GM12874 (cell line): ENCODE measurements around the gene SBF1.

Experiments
- TF ChIP-seq, protein P1 (sequence below): IDR thresholded peaks from 2 replicates; pipeline ENCODE4 v1.5.1; 2011; ENCODE audit warnings: low read depth, mild to moderate bottlenecking, control low read depth, low read length, moderate library complexity; ENCODE audit not compliant: insufficient read depth

The SBF1 gene

DNA sequence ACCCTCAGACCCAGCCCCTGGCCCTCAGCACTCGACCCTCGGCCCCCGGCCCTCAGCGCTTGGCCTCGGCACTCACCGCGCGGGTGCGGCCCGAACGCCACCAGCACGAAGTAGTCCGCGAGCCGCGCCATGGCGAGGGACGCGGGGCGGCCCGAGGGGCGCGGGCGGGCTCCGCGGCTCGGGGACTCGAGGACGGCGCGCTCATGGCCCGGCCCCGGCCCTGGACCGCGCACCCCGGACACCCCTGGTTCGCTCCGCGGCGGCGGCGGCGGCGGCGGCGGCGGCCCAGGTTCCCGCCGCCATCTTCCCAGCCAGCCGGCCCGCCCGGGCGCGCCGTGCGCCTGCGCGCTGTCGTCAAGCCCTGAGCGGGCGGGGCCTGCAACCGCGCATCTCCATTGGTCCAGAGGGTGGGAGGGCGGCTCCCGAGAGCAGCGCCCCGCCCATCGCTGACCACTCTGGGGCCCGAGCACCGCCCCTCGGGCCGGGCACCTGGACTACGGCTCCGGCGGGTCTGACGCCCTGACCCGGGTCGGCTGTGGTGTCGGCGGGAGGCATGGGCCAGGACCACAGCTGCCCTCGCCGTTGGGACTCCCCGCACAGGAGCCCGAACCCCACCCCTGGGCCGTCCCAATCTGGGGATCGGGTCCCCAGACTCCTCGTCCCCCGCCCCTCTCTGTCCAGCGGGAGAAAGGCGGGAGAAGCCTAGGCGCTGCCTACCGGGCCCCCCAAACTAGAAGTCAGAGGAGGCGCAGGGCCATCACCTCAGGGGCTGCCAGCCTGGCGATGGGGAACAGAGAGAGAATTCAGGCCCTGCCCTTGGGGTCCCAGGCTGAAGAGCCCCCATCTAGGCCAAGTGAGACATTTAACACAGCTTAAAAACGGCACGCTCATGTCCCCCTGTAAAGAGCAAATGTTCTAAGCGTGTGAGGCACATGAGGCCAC lies at the start of gene SBF1:
TSS of gene SBF1 (minus strand) at position 326 of the 942 bp plus-strand sequence. CDS start at position 131, 195 bp downstream.
- TF ChIP-seq, protein P1, sequence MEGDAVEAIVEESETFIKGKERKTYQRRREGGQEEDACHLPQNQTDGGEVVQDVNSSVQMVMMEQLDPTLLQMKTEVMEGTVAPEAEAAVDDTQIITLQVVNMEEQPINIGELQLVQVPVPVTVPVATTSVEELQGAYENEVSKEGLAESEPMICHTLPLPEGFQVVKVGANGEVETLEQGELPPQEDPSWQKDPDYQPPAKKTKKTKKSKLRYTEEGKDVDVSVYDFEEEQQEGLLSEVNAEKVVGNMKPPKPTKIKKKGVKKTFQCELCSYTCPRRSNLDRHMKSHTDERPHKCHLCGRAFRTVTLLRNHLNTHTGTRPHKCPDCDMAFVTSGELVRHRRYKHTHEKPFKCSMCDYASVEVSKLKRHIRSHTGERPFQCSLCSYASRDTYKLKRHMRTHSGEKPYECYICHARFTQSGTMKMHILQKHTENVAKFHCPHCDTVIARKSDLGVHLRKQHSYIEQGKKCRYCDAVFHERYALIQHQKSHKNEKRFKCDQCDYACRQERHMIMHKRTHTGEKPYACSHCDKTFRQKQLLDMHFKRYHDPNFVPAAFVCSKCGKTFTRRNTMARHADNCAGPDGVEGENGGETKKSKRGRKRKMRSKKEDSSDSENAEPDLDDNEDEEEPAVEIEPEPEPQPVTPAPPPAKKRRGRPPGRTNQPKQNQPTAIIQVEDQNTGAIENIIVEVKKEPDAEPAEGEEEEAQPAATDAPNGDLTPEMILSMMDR = no peak

DNA sequence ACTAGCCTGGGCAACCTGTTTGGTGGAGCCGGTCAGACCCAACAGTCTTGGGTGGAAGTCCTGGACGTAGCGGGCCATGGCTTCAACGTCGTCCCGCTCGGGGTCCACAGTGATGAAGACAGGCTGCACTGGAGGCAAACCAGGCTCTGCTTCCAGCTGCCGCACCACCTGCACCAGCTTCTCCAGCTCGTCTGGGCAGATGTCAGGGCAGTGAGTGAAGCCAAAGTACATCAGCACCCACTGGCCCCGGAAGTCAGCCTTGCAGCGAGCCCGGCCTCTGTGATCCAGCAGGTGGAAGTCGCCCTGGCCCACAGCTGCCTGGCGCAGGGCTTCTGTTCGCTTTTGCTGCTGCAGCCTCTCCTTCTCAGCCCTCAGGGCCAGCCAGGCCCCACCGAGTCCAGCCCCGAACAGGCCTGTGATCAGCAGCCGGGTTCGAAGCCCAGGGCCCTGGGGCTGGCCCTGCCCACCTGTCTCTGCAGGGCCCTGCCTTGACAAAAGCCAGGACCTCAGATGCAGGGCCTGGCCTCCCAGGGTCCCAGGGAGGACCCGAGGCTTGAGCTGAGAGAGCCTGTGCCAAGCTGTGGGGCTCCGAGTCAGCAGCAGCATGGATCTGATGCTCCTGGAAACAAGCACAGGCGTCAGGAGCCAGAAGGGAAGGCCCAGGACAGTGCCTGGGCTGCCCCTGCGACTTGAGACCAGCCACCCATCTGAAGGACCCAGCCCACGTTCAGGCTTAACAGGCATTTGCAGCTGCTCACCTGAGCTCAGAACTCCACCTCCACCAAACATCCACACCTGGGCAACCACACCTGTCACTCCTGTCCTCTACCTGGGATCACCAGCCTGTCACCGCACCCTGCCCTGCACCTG lies 49.2 kb upstream of the SBF1 start:
- TF ChIP-seq, protein P1 = no peak

DNA sequence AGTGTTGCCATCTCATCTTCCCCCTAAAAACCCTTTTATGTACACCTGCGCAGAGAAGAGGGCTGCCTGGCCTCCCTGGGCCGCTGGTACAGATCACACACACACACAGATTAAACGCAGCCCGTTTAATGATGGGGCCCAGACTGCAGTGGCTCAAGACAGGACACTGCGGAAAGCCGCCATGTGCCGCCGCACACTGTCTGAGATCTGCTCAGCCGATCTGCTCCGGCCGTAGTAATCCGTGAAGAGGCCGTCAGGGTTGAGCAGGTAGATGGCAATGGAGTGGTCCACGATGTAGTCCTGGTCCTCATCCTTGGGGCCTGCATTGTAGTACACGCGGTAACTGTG lies 48.6 kb upstream of the SBF1 start:
- TF ChIP-seq, protein P1 = no peak

- TF ChIP-seq, protein P1 = no peak
Measured at GRCh38 chr22:50522806-50523438, 48.1 kb upstream of the SBF1 start.

DNA sequence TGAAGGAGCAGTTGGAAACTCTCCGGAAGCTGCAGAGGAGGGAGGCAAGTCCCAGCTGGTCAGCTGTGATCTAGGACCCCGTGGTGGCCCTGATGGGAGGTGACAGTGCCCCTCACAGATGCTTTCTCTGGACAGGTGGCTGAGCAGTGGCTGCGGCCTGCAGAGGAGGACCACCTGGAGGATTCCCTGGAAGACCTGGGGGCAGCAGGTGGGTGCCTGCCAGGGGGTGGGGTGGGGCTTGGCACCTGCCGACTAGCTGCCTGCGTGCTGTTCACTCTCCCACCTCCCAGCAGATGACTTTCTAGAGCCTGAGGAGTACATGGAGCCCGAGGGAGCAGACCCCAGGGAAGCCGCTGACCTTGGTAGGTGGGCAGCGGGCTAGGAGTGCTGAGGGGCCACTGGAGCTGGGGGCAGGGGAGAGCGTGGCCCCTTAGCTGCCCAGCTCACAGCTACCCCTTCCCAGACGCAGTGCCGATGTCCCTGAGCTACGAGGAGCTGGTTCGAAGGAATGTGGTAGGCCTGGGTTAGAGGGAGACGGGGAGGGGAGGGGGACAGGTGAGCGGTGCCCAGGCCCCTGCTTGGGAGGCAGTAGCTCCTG lies 47.5 kb upstream of the SBF1 start:
- TF ChIP-seq, protein P1 = no peak

- TF ChIP-seq, protein P1 = no peak
Measured at GRCh38 chr22:50521710-50522109, 46.9 kb upstream of the SBF1 start.
